ENCODE measurements around the gene PRKD1.
"Not testable (repeated sequence)": the region's sequence is repeated elsewhere in the genome, so short reads cannot be mapped to it uniquely, and the experiment has no call there.

The PRKD1 gene

GRCh38 chr14:29799464-29800095 is 128.1 kb downstream of the PRKD1 start:
- no peak for DNase-seq (ENCODE audit: low read depth in 2 of 2)

GRCh38 chr14:29798811-29799210 is 128.8 kb downstream of the PRKD1 start:
- no peak for DNase-seq (ENCODE audit: low read depth in 2 of 2)

- no peak for DNase-seq (ENCODE audit: low read depth in 2 of 2)
Measured at GRCh38 chr14:29798108-29798663, 129.5 kb downstream of the PRKD1 start.

GRCh38 chr14:29796853-29797252 is 130.8 kb downstream of the PRKD1 start:
- DNase-seq (ENCODE audit: low read depth in 2 of 2), result no peak

DNA sequence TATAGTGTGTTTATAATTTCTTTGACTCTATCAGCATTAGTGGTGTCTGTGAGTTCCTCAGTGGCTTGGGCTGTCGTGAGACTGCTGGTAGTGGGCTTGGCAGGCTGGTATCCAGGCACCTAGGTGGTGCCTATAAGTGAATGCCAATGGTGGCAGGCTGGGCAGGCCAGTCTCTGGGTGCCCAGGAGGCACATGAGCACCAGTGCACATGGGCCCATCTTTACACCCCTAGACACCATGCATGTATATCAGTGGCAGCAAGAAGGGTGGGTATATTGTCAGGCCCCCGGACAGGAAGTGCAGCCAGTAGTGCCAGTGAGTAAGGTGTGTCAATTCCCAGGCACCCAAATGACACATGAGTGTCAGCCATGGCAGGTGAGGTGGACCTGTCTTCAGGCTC is 138.2 kb downstream of the PRKD1 start:
- DNase-seq (ENCODE audit: low read depth in 2 of 2), result no peak

- DNase-seq (ENCODE audit: low read depth in 2 of 2), result no peak
Measured at GRCh38 chr14:29788093-29788492, 139.6 kb downstream of the PRKD1 start.

GRCh38 chr14:29783556-29783955 is 144.1 kb downstream of the PRKD1 start:
- DNase-seq (ENCODE audit: low read depth in 2 of 2), result no peak

- DNase-seq (ENCODE audit: low read depth in 2 of 2), result no peak
Measured at GRCh38 chr14:29782041-29782440, 145.6 kb downstream of the PRKD1 start.

- not testable (repeated sequence) for DNase-seq (ENCODE audit: low read depth in 2 of 2)
Measured at GRCh38 chr14:29777142-29777541, 150.5 kb downstream of the PRKD1 start.

GRCh38 chr14:29773990-29774389 is 153.7 kb downstream of the PRKD1 start:
- no peak for DNase-seq (ENCODE audit: low read depth in 2 of 2)

- DNase-seq (ENCODE audit: low read depth in 2 of 2), result no peak
Measured at GRCh38 chr14:29763342-29763858, 164.2 kb downstream of the PRKD1 start.

DNA sequence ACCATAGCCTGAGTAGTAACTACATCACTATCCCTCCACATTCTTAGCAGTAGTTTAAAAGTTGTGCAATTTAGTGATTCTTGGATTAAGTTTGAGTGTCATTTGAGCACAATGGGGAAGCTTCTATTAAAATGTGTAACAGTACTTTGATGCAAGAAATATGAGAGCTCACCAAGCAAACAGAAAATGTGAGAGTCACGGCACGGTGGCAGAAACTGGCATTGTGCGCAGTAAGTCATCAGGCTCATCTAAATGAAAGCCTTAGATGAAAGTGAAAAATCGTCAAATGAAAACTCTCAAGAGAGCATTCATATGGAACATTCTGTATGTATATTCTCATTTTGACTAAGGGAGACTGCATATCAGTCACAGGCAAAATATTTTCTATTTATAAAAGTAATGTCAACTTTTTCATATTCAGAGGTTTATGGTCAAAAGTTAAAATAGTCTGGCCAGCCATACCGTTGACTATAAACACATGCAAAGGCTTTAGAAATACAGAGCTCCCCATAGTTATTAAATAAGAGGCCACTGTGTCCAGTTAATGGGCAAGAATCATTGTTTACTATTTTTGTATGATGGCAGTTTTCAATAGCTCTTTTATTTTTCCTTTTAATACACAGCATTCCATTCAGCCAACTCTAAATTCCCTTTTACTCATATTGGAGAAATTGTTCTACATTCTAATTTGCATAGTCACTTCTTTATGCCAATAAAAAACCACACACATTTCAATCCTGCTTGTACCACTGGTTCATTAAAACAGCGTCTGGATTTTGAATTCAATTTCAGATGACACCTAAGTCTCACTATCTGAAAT is 167.9 kb downstream of the PRKD1 start:
- no peak for DNase-seq (ENCODE audit: low read depth in 2 of 2)

DNA sequence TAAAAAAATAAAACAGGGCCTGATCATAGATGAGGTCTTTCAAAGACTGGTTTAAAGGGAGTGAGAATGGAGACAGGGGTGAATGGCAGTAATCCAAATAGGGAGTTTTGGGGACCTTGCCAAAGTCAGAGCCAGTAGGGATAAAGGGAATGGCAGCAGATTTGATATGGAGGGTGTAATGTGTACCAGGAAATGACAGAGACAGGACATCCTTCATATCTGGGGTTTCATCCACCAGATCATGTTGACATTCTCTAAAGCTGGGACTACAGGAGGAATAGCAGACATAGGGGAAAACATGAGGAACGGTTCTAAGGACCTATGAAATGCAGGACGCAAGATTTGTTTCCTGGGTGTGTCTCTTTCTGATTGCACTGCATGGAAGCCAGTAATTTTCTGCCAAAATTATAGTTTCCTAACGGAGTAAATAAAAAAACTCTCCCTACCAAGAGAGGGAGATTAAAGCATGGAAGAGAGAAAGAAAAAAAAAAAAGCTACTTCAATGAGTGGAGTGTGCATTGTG is 169.9 kb downstream of the PRKD1 start:
- no peak for DNase-seq (ENCODE audit: low read depth in 2 of 2)

- no peak for DNase-seq (ENCODE audit: low read depth in 2 of 2)
Measured at GRCh38 chr14:29757188-29757680, 170.4 kb downstream of the PRKD1 start.

- no peak for DNase-seq (ENCODE audit: low read depth in 2 of 2)
Measured at GRCh38 chr14:29756019-29756385, 171.6 kb downstream of the PRKD1 start.

- DNase-seq (ENCODE audit: low read depth in 2 of 2), result no peak
Measured at GRCh38 chr14:29755311-29756018, 172.2 kb downstream of the PRKD1 start.

GRCh38 chr14:29754134-29754533 is 173.5 kb downstream of the PRKD1 start:
- no peak for DNase-seq (ENCODE audit: low read depth in 2 of 2)

DNA sequence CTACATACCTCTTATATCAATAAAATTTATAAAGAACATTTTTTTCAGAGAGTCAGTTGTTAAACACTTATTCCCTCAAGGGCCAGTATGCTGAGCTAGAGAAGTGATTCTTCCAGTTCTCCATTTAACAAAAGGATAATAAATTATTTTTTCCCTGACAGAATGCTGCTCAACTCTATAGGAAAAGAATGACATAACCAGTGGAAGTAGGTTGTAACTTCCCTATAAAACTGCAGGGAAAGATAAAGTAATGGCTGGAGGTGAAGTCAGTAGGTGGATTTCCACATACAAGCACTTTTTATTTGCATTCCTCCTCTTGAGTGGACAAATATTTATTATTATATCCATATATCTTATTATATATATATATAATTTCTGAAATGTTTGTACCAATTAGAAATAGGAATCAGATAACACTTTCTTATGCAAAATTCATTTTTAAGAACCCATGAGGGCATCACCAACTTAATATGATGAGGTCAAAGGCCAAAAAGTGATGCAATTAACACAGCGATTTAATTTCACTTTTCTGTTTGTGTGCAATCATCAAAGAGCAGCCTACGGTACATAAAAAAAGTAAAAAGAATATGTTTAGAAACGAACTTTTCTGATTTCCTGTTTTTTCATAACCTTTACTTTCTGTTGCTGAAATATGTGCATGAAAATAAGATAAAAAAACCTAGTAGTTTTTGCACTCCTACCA is 175.3 kb downstream of the PRKD1 start:
- DNase-seq (ENCODE audit: low read depth in 2 of 2), result no peak

DNA sequence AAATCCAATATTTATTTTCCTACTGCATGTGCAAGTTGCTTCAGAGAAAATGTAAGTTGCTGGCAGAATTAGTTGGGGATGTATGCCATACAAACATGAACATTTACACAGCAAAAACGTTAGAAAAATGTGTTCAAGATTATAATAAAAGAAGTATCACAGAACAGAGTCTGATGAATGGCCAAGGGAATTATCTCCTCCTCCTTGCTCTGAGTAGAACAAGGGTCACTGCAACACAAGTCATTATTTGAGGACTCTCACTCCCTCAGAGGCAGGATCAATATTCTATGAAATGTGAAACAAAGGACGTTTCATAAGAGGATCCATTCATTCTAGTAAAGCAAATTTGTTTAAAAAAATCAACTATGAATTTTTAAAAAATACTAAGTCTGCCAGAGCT is 177.8 kb downstream of the PRKD1 start:
- DNase-seq (ENCODE audit: low read depth in 2 of 2), result no peak

GRCh38 chr14:29749327-29749726 is 178.3 kb downstream of the PRKD1 start:
- no peak for DNase-seq (ENCODE audit: low read depth in 2 of 2)

DNA sequence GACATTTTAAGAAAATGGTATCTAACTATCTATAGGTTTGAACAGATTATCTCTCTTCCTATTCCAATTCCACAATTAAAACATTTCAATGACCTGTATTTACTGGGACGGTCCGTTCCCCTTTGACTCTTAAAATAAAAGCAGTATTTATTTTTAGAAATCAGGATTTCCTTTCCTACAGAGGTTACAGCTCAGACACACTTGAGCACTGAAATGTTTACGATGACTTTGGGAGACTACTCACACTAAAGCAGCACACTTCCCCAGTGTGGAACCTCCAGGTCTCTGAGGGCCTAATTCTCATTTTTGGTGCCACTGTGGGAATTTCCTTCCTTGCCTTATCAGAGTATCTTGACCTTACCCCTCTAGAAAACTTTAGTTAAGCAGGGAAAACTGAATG is 181.8 kb downstream of the PRKD1 start:
- no peak for DNase-seq (ENCODE audit: low read depth in 2 of 2)

Data from activated CD8-positive, alpha-beta memory T cell treated with anti-CD3 and anti-CD28 coated beads for 4 hours (primary cell).